Measurements from ENCODE around the gene F2RL2.

F2RL2 gene

DNA sequence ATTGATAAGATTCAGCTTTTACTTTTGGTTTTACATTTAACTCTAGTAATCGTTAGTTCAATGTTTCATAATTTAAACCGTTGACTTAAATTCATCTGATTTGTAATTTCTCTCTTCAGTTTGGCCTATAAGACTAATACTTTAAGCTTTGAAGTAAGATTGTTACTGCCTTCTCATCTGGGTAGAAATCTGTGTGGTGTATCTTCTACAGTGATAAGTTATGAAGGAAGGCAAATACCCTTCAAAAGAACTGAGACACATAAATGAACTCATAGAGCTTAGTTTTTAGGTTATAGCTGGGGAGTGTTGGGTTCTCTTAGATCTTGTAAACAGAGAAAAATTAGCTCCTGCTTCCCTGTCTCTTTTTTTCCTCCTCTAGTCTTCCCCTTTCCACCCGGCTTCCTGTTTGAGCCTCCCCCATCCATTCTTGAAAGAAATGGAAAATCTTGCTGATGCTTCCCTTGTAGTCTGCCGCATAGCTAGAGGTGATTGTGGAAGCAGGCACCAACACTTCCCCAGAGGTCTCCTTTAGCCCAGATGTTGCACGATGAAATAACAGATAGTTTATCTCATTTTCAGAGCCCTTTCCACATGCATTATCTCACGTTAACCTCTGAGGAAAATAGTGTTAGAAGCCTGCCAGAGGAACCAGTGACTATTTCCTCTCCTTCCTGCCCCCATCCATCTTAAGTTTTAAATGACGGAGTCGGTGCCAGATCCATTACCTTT, 2.0 kb upstream of the F2RL2 start:
- H3K4me2 ChIP-seq (ENCODE audit: low read length), result no peak overlapping the region
- H3K4me3 ChIP-seq (ENCODE audit: low read length), result no peak overlapping the region

DNA sequence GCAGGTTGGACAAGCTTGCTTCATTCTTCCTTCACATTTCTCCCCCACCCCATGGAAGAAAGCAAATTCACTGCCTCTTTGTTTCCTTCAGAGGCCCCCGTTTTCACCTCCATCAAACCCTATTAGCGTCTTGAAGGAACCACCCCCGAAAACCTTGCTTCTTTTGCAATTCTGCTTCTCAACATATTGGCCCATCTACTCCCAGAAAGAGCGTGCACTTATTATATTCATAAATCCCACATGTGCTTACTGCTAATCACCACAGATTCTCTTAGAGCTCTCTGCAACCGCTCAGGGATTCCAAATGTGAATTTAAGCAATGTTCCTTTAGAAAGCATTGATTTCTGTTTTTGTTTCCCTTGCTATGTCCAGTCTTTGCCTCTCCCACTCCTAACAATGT, 1.1 kb downstream of the F2RL2 start:
- Histone ChIP-seq H3K79me2 (ENCODE audit: control insufficient read depth, low read length) (no peaks in the 10 kb centered on the region), H4K20me1 (ENCODE audit: control insufficient read depth, insufficient read depth, low read depth, low read length) (no peaks in the 10 kb centered on the region), H3K4me2 (ENCODE audit: low read length) (no peak overlapping the region), H3K9me3 (ENCODE audit: control insufficient read depth, insufficient read depth, low read length) (no peaks in the 10 kb centered on the region), H3F3A (ENCODE audit: control insufficient read depth, insufficient read depth) (no peaks in the 10 kb centered on the region), H3K9me2 (replicated peaks; ENCODE audit: control insufficient read depth, low read length) (no peaks in the 10 kb centered on the region), H3K27ac (ENCODE audit: low read depth, low read length) (no peak overlapping the region), H3K27me3 (ENCODE audit: control insufficient read depth, low read length) (no peaks in the 10 kb centered on the region), H3K4me1 (ENCODE audit: control insufficient read depth, low read length) (0 out of 2 replicates have a peak, but pooled peaks cover 2% of the 10 kb centered on the region), H3K4me3 (ENCODE audit: low read length) (no peak overlapping the region), H3K36me3 (ENCODE audit: control insufficient read depth, low read length) (no peaks in the 10 kb centered on the region)
- no peak for TF ChIP-seq EZH2phosphoT487 (IDR thresholded peaks at IDR 0.05; ENCODE audit: borderline replicate concordance, low read length)
- TF ChIP-seq, protein P1, sequence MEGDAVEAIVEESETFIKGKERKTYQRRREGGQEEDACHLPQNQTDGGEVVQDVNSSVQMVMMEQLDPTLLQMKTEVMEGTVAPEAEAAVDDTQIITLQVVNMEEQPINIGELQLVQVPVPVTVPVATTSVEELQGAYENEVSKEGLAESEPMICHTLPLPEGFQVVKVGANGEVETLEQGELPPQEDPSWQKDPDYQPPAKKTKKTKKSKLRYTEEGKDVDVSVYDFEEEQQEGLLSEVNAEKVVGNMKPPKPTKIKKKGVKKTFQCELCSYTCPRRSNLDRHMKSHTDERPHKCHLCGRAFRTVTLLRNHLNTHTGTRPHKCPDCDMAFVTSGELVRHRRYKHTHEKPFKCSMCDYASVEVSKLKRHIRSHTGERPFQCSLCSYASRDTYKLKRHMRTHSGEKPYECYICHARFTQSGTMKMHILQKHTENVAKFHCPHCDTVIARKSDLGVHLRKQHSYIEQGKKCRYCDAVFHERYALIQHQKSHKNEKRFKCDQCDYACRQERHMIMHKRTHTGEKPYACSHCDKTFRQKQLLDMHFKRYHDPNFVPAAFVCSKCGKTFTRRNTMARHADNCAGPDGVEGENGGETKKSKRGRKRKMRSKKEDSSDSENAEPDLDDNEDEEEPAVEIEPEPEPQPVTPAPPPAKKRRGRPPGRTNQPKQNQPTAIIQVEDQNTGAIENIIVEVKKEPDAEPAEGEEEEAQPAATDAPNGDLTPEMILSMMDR (IDR thresholded peaks at IDR 0.05; ENCODE audit: low read depth, low read length, poor library complexity, severe bottlenecking), result no peak

More for the DNA sequence above, 2.0 kb upstream of the F2RL2 start:
- Histone ChIP-seq H3K9me3 (ENCODE audit: control insufficient read depth, insufficient read depth, low read length) (no peaks in the 10 kb centered on the region), H3K79me2 (ENCODE audit: control insufficient read depth, low read length) (no peaks in the 10 kb centered on the region), H3F3A (ENCODE audit: control insufficient read depth, insufficient read depth) (no peaks in the 10 kb centered on the region), H3K27me3 (ENCODE audit: control insufficient read depth, low read length) (no peaks in the 10 kb centered on the region), H3K36me3 (ENCODE audit: control insufficient read depth, low read length) (peaks cover 14% of the 10 kb centered on the region), H3K27ac (ENCODE audit: low read depth, low read length) (no peak overlapping the region), H3K4me1 (ENCODE audit: control insufficient read depth, low read length) (peaks cover 25% of the 10 kb centered on the region), H4K20me1 (ENCODE audit: control insufficient read depth, insufficient read depth, low read depth, low read length) (no peaks in the 10 kb centered on the region), H3K9me2 (replicated peaks; ENCODE audit: control insufficient read depth, low read length) (no peaks in the 10 kb centered on the region)
- TF ChIP-seq EZH2phosphoT487 (IDR thresholded peaks at IDR 0.05; ENCODE audit: borderline replicate concordance, low read length), result no peak
- TF ChIP-seq, protein P1 (IDR thresholded peaks at IDR 0.05; ENCODE audit: low read depth, low read length, poor library complexity, severe bottlenecking), result no peak

DNA sequence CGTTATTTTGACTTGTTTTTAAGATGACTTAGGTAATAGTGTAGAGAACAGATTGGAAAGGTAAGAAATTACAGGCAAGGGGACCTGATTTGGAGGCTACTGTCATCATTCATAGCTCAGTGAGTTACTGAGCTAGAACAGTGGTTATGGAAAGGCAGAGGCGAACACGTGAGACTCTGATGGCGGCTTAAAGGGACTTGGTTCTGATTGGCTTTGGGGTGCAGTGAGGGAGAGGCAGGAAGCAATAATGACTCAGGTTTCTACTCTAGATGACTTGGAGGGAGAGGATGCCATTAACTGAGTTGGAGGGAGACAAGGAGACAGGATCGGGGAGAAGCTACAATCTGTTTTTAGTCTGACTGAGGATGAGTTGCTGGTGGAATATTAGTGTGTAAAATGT, 3.0 kb downstream of the F2RL2 start:
- Histone ChIP-seq H3K4me2 (ENCODE audit: low read length) (no peak overlapping the region), H3F3A (ENCODE audit: control insufficient read depth, insufficient read depth) (no peaks in the 10 kb centered on the region)

More for the DNA sequence above, 3.0 kb downstream of the F2RL2 start:
- TF ChIP-seq EZH2phosphoT487 (IDR thresholded peaks at IDR 0.05; ENCODE audit: borderline replicate concordance, low read length), result no peak
- TF ChIP-seq, protein P1 (IDR thresholded peaks at IDR 0.05; ENCODE audit: low read depth, low read length, poor library complexity, severe bottlenecking), result no peak
- H3K79me2 ChIP-seq (ENCODE audit: control insufficient read depth, low read length), result no peaks in the 10 kb centered on the region
- no peaks in the 10 kb centered on the region for H3K36me3 ChIP-seq (ENCODE audit: control insufficient read depth, low read length)
- no peaks in the 10 kb centered on the region for H3K4me1 ChIP-seq (ENCODE audit: control insufficient read depth, low read length)
- no peak overlapping the region for H3K27ac ChIP-seq (ENCODE audit: low read depth, low read length)
- H3K9me3 ChIP-seq (ENCODE audit: control insufficient read depth, insufficient read depth, low read length), result no peaks in the 10 kb centered on the region
- H3K27me3 ChIP-seq (ENCODE audit: control insufficient read depth, low read length), result no peaks in the 10 kb centered on the region
- no peaks in the 10 kb centered on the region for H4K20me1 ChIP-seq (ENCODE audit: control insufficient read depth, insufficient read depth, low read depth, low read length)
- H3K4me3 ChIP-seq (ENCODE audit: low read length), result no peak overlapping the region
- H3K9me2 ChIP-seq (replicated peaks; ENCODE audit: control insufficient read depth, low read length), result no peaks in the 10 kb centered on the region
